ENCODE results near the gene IFT27.

- TF ChIP-seq CTCF (IDR thresholded peaks at IDR 0.05): no peak
- TF ChIP-seq POLR2AphosphoS5 (IDR thresholded peaks at IDR 0.05): no peak
- no peak for TF ChIP-seq POLR2A (IDR thresholded peaks at IDR 0.05)
- no peak for TF ChIP-seq EP300 (IDR thresholded peaks at IDR 0.05)
These were observed 16.3 kb downstream of the IFT27 start for GRCh38 chr22:36759481-36760159.

Data from sigmoid colon (tissue), 4 donors.